HEK293T (cell line): ENCODE measurements around the gene CHRNA3.

Experiments used
- CTCF ChIA-PET: fragments of 350-600 bp; formaldehyde crosslinking; extraction: SDS; loops from one replicate; lab custom pipeline; 2021; ENCODE audit warnings: antibody characterized with exemption, inconsistent platforms; lab: Yijun Ruan, JAX
- POLR2A ChIA-PET: fragments of 350-600 bp; formaldehyde crosslinking; extraction: SDS; loops from one replicate; lab custom pipeline; 2020; ENCODE audit warnings: antibody characterized with exemption, inconsistent platforms; lab: Yijun Ruan, JAX
- DNase-seq: peaks from one replicate; pipeline ENCODE4 v3.0.0; 2012; ENCODE audit warnings: mixed read lengths; ENCODE audit errors: extremely low spot score
- ARNT ChIP-seq: fragments of 450-650 bp; IDR thresholded peaks from 2 replicates; pipeline ENCODE4 v1.6.1; 2017; ENCODE audit warnings: mild to moderate bottlenecking
- BHLHE40 ChIP-seq: fragments of 450-650 bp; IDR thresholded peaks from 2 replicates; pipeline ENCODE4 v1.6.1; 2016; ENCODE audit warnings: mild to moderate bottlenecking, moderate library complexity, borderline replicate concordance
- CTBP1 ChIP-seq: fragments of 450-650 bp; IDR thresholded peaks from 2 replicates; pipeline ENCODE4 v1.6.1; 2016; ENCODE audit warnings: borderline replicate concordance
- ELF4 ChIP-seq: fragments of 450-650 bp; IDR thresholded peaks from 2 replicates; pipeline ENCODE4 v1.6.1; 2017; ENCODE audit warnings: antibody characterized with exemption
- FOXA1 ChIP-seq: fragments of 450-650 bp; IDR thresholded peaks from 2 replicates; pipeline ENCODE4 v1.6.1; 2016; ENCODE audit warnings: mild to moderate bottlenecking
- FOXK2 ChIP-seq: fragments of 450-650 bp; IDR thresholded peaks from 2 replicates; pipeline ENCODE4 v1.6.1; 2016; ENCODE audit warnings: mild to moderate bottlenecking
- FOXM1 ChIP-seq: fragments of 450-650 bp; IDR thresholded peaks from 2 replicates; pipeline ENCODE4 v1.6.1; 2017; ENCODE audit warnings: mild to moderate bottlenecking, borderline replicate concordance
- HDGF ChIP-seq: fragments of 450-650 bp; IDR thresholded peaks from 2 replicates; pipeline ENCODE4 v1.6.1; 2017; ENCODE audit warnings: antibody characterized with exemption, borderline replicate concordance
- L3MBTL2 ChIP-seq: fragments of 450-650 bp; conservative IDR thresholded peaks from 2 replicates; pipeline ENCODE4 v1.6.1; 2016; ENCODE audit warnings: mild to moderate bottlenecking
- LEF1 ChIP-seq: fragments of 450-650 bp; IDR thresholded peaks from 2 replicates; pipeline ENCODE4 v1.6.1; 2017; ENCODE audit warnings: mild to moderate bottlenecking, borderline replicate concordance
- NFRKB ChIP-seq: fragments of 450-650 bp; IDR thresholded peaks from 2 replicates; pipeline ENCODE4 v1.6.1; 2016; ENCODE audit warnings: mild to moderate bottlenecking, moderate library complexity
- SP1 ChIP-seq: fragments of 450-650 bp; IDR thresholded peaks from 2 replicates; pipeline ENCODE4 v1.6.1; 2017
- SUZ12 ChIP-seq: fragments of 450-650 bp; IDR thresholded peaks from 2 replicates; pipeline ENCODE4 v1.6.1; 2016; ENCODE audit warnings: mild to moderate bottlenecking
- TARDBP ChIP-seq: fragments of 450-650 bp; IDR thresholded peaks from 2 replicates; pipeline ENCODE4 v1.6.1; 2016
- ZNF384 ChIP-seq: fragments of 450-650 bp; IDR thresholded peaks from 2 replicates; pipeline ENCODE4 v1.6.1; 2016
- TF ChIP-seq, protein P1 (sequence below): fragments of 450-650 bp; IDR thresholded peaks from 2 replicates; pipeline ENCODE4 v1.6.1; 2016

CHRNA3 gene

GRCh38 chr15:78620527-78621421, at the start of gene CHRNA3:
Gene CHRNA3 (minus strand): TSS chr15:78620996. CDS start chr15:78620794, 202 bp downstream.
- TF ChIP-seq LEF1 (no peak), BHLHE40 (no peak), ARNT (no peak), NFRKB (no peak), CTBP1 (no peak), HDGF (no peak), ELF4 (no peak)
- POLR2A ChIA-PET, result interaction anchor here (0.9 to 1.3 kb wide), 3 partner anchors 55 to 321 kb away, joined by 3 to 4 read pairs (median 3); partner anchors contain the start of genes CHRNA5, PSMA4 and SKIC8
- peak; percentile 51 for DNase-seq
- CTCF ChIA-PET, result interaction anchor here (0.6 kb wide), 1 partner anchor 80 kb away, joined by 4 read pairs; no protein-coding TSS in a partner anchor

DNA sequence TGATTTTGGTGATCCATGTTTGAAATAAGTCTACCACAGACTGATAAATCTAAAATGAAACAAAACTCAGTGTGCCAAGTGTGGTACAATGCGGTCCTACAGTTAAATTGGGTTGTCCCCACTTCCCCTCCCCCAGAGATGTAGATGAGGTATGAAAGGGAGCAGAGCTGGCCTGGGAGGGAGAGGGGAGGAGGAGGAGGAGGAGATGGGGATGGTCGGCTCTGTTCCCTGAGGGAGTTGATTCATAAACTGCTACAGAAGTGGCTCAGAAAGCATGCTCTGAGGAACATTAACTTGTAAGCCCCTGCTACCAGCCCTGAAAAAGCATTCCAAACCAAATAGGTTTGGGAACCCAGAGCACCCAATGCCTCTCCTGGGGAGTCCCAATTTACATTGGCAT, 48.2 kb upstream of the CHRNA3 start:
- DNase-seq, result no peak
- ChIA-PET CTCF (no interaction called here), POLR2A (no interaction called here)
- TF ChIP-seq ELF4 (no peak), FOXK2 (no peak), CTBP1 (no peak), LEF1 (no peak), NFRKB (no peak), FOXA1 (no peak), ZNF384 (no peak), SP1 (no peak), L3MBTL2 (no peak), ARNT (no peak), FOXM1 (no peak), HDGF (no peak), BHLHE40 (no peak), TARDBP (no peak), SUZ12 (no peak)
- TF ChIP-seq, protein P1, sequence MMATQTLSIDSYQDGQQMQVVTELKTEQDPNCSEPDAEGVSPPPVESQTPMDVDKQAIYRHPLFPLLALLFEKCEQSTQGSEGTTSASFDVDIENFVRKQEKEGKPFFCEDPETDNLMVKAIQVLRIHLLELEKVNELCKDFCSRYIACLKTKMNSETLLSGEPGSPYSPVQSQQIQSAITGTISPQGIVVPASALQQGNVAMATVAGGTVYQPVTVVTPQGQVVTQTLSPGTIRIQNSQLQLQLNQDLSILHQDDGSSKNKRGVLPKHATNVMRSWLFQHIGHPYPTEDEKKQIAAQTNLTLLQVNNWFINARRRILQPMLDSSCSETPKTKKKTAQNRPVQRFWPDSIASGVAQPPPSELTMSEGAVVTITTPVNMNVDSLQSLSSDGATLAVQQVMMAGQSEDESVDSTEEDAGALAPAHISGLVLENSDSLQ, result no peak

GRCh38 chr15:78667578-78668236, 46.9 kb upstream of the CHRNA3 start:
- CTCF ChIA-PET, result interaction anchor here (0.6 kb wide), 2 partner anchors 44 to 258 kb away, joined by 3 to 6 read pairs; no protein-coding TSS in a partner anchor
- POLR2A ChIA-PET, result no interaction called here
- no peak for TF ChIP-seq SP1
- no peak for TF ChIP-seq LEF1
- TF ChIP-seq SUZ12, result no peak
- DNase-seq, result no peak

DNA sequence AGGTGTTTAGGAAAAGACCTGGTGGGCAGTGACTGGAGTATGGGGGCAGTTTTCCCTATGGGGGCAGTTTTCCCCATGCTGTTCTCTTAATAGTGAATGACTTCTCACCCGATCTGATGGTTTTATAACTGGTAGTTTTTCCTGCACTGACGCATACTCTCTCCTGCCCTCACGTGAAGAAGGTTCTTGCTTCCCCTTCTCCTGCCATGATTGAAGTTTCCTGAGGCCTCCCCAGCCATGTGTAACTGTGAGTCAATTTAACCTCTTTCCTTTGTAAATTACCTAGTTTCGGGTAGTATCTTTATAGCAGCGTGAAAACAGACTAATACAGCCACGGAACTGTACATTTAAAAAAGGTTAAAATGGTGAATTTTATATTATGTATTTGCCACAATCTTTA, 45.2 kb upstream of the CHRNA3 start:
- no peak for DNase-seq
- ChIA-PET CTCF (interaction anchor here (0.7 kb wide), 1 partner anchor 12 kb away, joined by 3 read pairs; no protein-coding TSS in a partner anchor), POLR2A (no interaction called here)
- TF ChIP-seq FOXK2 (no peak), CTBP1 (no peak), TARDBP (no peak), SP1 (no peak), HDGF (no peak), FOXM1 (no peak), NFRKB (no peak), ELF4 (no peak), FOXA1 (no peak), BHLHE40 (no peak), ZNF384 (no peak), SUZ12 (no peak), L3MBTL2 (no peak), ARNT (no peak), LEF1 (no peak)
- TF ChIP-seq, protein P1, result no peak

GRCh38 chr15:78663703-78664102, 42.9 kb upstream of the CHRNA3 start:
- ChIA-PET POLR2A (no interaction called here), CTCF (interaction anchor here (0.7 to 1.6 kb wide), 2 partner anchors 9 to 25 kb away, joined by 3 to 5 read pairs; no protein-coding TSS in a partner anchor)
- no peak for TF ChIP-seq SP1
- no peak for TF ChIP-seq FOXK2
- TF ChIP-seq BHLHE40, result no peak
- TF ChIP-seq HDGF, result no peak
- TF ChIP-seq LEF1, result no peak
- TF ChIP-seq FOXA1, result no peak
- no peak for TF ChIP-seq ELF4
- TF ChIP-seq ARNT, result no peak
- DNase-seq, result no peak

GRCh38 chr15:78662028-78662427, 41.2 kb upstream of the CHRNA3 start:
- POLR2A ChIA-PET, result no interaction called here
- DNase-seq, result no peak
- no peak for TF ChIP-seq ZNF384
- no peak for TF ChIP-seq L3MBTL2
- no peak for TF ChIP-seq CTBP1
- no peak for TF ChIP-seq HDGF
- no peak for TF ChIP-seq FOXA1
- no peak for TF ChIP-seq FOXM1
- no peak for TF ChIP-seq FOXK2
- TF ChIP-seq TARDBP, result no peak
- no peak for TF ChIP-seq LEF1
- no peak for TF ChIP-seq ARNT
- TF ChIP-seq BHLHE40, result no peak
- TF ChIP-seq, protein P1, result no peak
- no peak for TF ChIP-seq SP1
- no peak for TF ChIP-seq SUZ12
- TF ChIP-seq ELF4, result no peak
- TF ChIP-seq NFRKB, result no peak
- CTCF ChIA-PET, result no interaction called here
